Measurements from ENCODE around the gene MLLT3.

Gene MLLT3

GRCh38 chr9:20622330-20623020 lies at the start of gene MLLT3:
Gene MLLT3 (minus strand): TSS chr9:20622499.
- peak within 1 kb of the TSS; percentile 81 for H3K4me3 ChIP-seq (ENCODE audit: low read depth, low read length)
- CTCF ChIA-PET = interaction anchor here (1.0 to 9.4 kb wide), 16 partner anchors 9 to 697 kb away, joined by 3 to 184 read pairs (median 6); partner anchors contain the start of gene FOCAD
- TF ChIP-seq CTCF (IDR thresholded peaks at IDR 0.05; ENCODE audit: insufficient read depth, low read length, missing control alignments) = no peak
- DNase-seq (ENCODE audit: low read depth, low spot score) = peak; percentile 72
- POLR2A ChIA-PET = interaction anchor here (0.6 to 1.6 kb wide), 4 partner anchors 32 to 267 kb away, joined by 3 to 11 read pairs (median 6); partner anchors contain the start of gene FOCAD

- ChIA-PET CTCF (interaction anchor here (0.8 kb wide), 1 partner anchor 47 kb away, joined by 4 read pairs; no protein-coding TSS in a partner anchor), POLR2A (interaction anchor here (1.0 kb wide), 1 partner anchor 12 kb away, joined by 3 read pairs; the partner anchor contains the start of gene FOCAD)
- no peak for DNase-seq (ENCODE audit: low read depth, low spot score)
- H3K4me3 ChIP-seq (ENCODE audit: low read depth, low read length) = no peak overlapping the region
- TF ChIP-seq CTCF (IDR thresholded peaks at IDR 0.05; ENCODE audit: insufficient read depth, low read length, missing control alignments) = no peak
These were observed 49.3 kb upstream of the MLLT3 start for GRCh38 chr9:20671635-20672034.

GRCh38 chr9:20670395-20670794 lies 48.1 kb upstream of the MLLT3 start:
- no peak for DNase-seq (ENCODE audit: low read depth, low spot score)
- ChIA-PET POLR2A (no interaction called here), CTCF (no interaction called here)
- no peak for TF ChIP-seq CTCF (IDR thresholded peaks at IDR 0.05; ENCODE audit: insufficient read depth, low read length, missing control alignments)
- H3K4me3 ChIP-seq (ENCODE audit: low read depth, low read length) = no peak overlapping the region

- ChIA-PET POLR2A (no interaction called here), CTCF (interaction anchor here (1.6 kb wide), 1 partner anchor 276 kb away, joined by 4 read pairs; no protein-coding TSS in a partner anchor)
- no peak for TF ChIP-seq CTCF (IDR thresholded peaks at IDR 0.05; ENCODE audit: insufficient read depth, low read length, missing control alignments)
- H3K4me3 ChIP-seq (ENCODE audit: low read depth, low read length) = no peak overlapping the region
- no peak for DNase-seq (ENCODE audit: low read depth, low spot score)
These were observed 42.2 kb upstream of the MLLT3 start for GRCh38 chr9:20664501-20664900.

GRCh38 chr9:20663133-20663532 lies 40.8 kb upstream of the MLLT3 start:
- H3K4me3 ChIP-seq (ENCODE audit: low read depth, low read length) = no peak overlapping the region
- ChIA-PET CTCF (no interaction called here), POLR2A (no interaction called here)
- no peak for DNase-seq (ENCODE audit: low read depth, low spot score)
- no peak for TF ChIP-seq CTCF (IDR thresholded peaks at IDR 0.05; ENCODE audit: insufficient read depth, low read length, missing control alignments)

GRCh38 chr9:20662156-20662555 lies 39.9 kb upstream of the MLLT3 start:
- TF ChIP-seq CTCF (IDR thresholded peaks at IDR 0.05; ENCODE audit: insufficient read depth, low read length, missing control alignments) = no peak
- DNase-seq (ENCODE audit: low read depth, low spot score) = no peak
- no peak overlapping the region for H3K4me3 ChIP-seq (ENCODE audit: low read depth, low read length)
- ChIA-PET CTCF (interaction anchor here (0.9 kb wide), 1 partner anchor 223 kb away, joined by 3 read pairs; no protein-coding TSS in a partner anchor), POLR2A (no interaction called here)

All from AG04449 (cell line).